Lower leg skin (tissue), 4 donors: Measurements from ENCODE around the gene ANGPTL7. TPM values are rescaled to one million over a fixed set of nuclear protein-coding genes. Genes with fewer than 3 reads are reported as not detected.

Experiments used
- DNase-seq, 2 donors: peaks; one replicate each; pipeline ENCODE4 v3.0.0-alpha.2; 2019; ENCODE audit warnings: low spot score in 2 of 2
- H3K4me3 ChIP-seq: fragments of 200-600 bp; sonication (generic); 2 replicates; pipeline ENCODE4 v1.5.1; 2017; ENCODE audit warnings: mild to moderate bottlenecking, low read depth; ENCODE audit not compliant: poor library complexity, severe bottlenecking
- POLR2A ChIP-seq, 2 donors: fragments of 450-650 bp; IDR thresholded peaks; one replicate each; pipeline ENCODE4 v1.6.1; 2016 to 2017; ENCODE audit warnings: antibody characterized with exemption in 2 of 2, mild to moderate bottlenecking in 1 of 2, moderate library complexity in 1 of 2
- WGBS, 2 donors: methylation state at CpG; one replicate each; pipeline ENCODE4 v1.1.5; 2018; 5-methylcytosine and 5-hydroxymethylcytosine counted together
- intact Hi-C: fragments of 100-400 bp; cut with DNase I; formaldehyde crosslinking; loops from one replicate; pipeline ENCODE4 v1.15.0; 2023; ENCODE audit warnings: low total_unique reads
- total RNA-seq, 4 donors: library from RNA; depleted of rRNA; stranded (reverse); fragments of >200 nt; gene quantifications; one replicate each; pipeline ENCODE4 v1.1.0, GENCODE V29; 2016
- TF ChIP-seq, protein P1 (sequence below), 3 donors: fragments of 450-650 bp; IDR thresholded peaks; one replicate each; pipeline ENCODE4 v1.5.1; 2016; ENCODE audit warnings: antibody characterized with exemption in 3 of 3, mild to moderate bottlenecking in 3 of 3, moderate library complexity in 2 of 3

ANGPTL7 gene, protein sequence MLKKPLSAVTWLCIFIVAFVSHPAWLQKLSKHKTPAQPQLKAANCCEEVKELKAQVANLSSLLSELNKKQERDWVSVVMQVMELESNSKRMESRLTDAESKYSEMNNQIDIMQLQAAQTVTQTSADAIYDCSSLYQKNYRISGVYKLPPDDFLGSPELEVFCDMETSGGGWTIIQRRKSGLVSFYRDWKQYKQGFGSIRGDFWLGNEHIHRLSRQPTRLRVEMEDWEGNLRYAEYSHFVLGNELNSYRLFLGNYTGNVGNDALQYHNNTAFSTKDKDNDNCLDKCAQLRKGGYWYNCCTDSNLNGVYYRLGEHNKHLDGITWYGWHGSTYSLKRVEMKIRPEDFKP
- 10 to 100 TPM in 1 of 4 donors, 1 to 10 TPM in 3; 1.3 to 16.6 (median 2.9) TPM for total RNA-seq

DNA sequence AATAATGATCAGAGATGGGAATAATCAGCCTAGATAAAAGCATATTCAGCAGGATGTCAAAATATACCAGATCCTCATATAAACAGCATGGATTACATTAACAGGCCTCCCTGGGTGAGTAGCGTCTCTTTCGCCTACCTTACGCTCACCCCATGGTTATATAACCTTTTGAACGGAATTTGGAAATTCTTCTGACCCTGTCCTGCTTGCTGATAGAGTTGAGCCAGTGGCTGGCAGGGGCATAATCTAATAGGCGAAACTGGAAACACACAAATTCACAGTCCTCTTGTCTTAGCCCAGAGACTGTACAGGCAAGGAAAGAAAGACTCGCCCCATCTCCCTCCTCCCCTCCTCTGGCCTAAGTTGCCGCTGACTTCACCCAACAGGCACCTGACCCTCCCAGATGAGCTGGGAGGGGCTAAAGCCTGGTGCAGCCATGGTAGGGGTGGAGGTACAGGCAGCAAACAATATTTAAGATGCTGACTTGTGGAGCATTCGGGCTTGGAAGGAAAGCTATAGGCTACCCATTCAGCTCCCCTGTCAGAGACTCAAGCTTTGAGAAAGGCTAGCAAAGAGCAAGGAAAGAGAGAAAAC is at the start of gene ANGPTL7:
Gene ANGPTL7 (plus strand): TSS at position 498 of the 594 bp plus-strand sequence. CDS start 225 bp downstream, outside the sequence.
- H3K4me3 ChIP-seq = no peak within 1 kb of the TSS
- WGBS, 2 donors = 88 to 90% methylated on average over 8 of the region's 8 CpGs
- no peak for TF ChIP-seq POLR2A (IDR thresholded peaks at IDR 0.05)
- TF ChIP-seq, protein P1, sequence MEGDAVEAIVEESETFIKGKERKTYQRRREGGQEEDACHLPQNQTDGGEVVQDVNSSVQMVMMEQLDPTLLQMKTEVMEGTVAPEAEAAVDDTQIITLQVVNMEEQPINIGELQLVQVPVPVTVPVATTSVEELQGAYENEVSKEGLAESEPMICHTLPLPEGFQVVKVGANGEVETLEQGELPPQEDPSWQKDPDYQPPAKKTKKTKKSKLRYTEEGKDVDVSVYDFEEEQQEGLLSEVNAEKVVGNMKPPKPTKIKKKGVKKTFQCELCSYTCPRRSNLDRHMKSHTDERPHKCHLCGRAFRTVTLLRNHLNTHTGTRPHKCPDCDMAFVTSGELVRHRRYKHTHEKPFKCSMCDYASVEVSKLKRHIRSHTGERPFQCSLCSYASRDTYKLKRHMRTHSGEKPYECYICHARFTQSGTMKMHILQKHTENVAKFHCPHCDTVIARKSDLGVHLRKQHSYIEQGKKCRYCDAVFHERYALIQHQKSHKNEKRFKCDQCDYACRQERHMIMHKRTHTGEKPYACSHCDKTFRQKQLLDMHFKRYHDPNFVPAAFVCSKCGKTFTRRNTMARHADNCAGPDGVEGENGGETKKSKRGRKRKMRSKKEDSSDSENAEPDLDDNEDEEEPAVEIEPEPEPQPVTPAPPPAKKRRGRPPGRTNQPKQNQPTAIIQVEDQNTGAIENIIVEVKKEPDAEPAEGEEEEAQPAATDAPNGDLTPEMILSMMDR (IDR thresholded peaks at IDR 0.05) = no peak
- no peak for DNase-seq
- intact Hi-C loops = no loop called here

DNA sequence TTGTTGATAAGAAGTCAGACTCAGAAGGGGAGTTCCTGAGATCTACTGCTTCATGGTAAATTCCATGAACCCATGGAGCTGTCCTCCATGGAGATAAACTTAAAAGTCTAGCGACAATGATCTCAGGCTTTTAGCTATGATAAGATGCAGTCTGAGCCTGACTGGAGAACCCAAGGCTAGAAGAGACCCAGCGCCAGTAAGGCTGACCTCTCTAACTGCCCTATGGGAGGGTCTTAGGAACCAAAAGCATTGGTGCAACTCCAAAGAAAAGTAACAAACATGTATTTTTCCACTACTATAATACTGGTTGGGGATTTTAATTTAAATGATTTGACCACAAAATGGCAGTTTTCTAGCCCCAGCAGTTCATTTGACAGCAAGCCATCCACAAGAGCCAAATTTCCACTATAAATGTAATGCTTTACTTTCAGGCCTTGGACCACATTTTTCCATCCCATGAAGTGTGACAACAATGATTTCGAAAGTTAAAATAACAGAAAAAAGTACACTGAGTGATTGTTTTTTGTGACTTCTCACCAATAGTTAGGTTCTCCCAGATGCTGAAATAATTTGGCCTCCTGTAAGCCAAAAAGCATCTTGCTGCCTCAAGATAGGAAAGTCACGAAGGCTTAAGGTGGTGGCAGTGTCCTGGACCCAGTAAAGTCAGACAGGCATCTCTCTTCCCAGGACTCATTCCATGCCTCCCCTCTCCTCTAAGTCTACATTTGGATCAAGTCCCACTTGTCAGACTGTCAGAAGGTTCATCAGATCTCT is 46.4 kb upstream of the ANGPTL7 start:
- no peak for TF ChIP-seq POLR2A (IDR thresholded peaks at IDR 0.05)
- TF ChIP-seq, protein P1 (IDR thresholded peaks at IDR 0.05) = no peak
- intact Hi-C loops = no loop called here
- no peak overlapping the region for H3K4me3 ChIP-seq
- 90 to 95% methylated on average over 4 of the region's 4 CpGs for WGBS, 2 donors
- peak in 1 of 2 donors; percentile 14 for DNase-seq

DNA sequence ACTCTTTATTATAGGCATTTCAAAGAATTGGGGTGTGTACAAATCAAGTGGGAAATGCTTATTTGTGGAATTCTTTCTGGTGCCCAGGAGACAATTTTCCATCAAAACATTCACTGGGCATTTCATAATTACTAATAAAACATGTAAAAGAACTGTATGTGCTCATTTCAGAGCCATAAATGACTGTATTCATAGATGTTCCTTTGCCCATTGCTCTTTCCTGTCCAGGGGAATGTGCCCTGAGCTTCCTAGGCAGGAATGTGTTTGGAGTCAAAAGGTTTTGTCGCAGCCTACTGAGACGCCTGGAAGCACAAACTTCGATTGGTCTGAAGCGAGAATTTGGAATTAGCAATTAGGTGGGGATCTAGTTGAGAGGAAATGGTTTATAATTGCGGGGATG is 45.8 kb upstream of the ANGPTL7 start:
- DNase-seq = no peak
- no peak overlapping the region for H3K4me3 ChIP-seq
- TF ChIP-seq, protein P1 (IDR thresholded peaks at IDR 0.05) = no peak
- TF ChIP-seq POLR2A (IDR thresholded peaks at IDR 0.05) = no peak
- WGBS, 2 donors = 82 to 89% methylated on average over 5 of the region's 5 CpGs
- intact Hi-C loops = no loop called here

DNA sequence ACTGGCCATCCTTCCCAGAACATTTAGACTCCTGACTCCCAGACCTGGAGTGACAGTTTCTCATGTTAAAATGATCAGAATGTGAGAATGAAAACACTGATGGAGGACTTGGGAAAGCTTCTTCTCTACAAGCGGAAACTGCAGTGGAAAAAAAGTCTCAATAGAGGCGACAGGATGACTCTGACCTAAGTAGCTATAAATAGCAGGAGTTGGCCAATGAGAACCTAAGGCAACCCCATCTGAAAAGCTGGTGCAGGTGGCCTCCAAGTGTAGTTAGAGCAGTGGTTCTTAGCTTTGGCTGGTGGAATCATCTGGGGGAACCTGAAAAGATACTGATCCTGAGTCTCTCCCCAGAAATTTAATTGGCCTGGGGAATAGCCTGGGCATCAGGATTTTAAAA is 45.2 kb upstream of the ANGPTL7 start:
- TF ChIP-seq POLR2A (IDR thresholded peaks at IDR 0.05) = no peak
- TF ChIP-seq, protein P1 (IDR thresholded peaks at IDR 0.05) = no peak
- 66 to 76% methylated on average over 2 of the region's 2 CpGs for WGBS, 2 donors
- no peak overlapping the region for H3K4me3 ChIP-seq
- no peak for DNase-seq
- intact Hi-C loops = no loop called here

DNA sequence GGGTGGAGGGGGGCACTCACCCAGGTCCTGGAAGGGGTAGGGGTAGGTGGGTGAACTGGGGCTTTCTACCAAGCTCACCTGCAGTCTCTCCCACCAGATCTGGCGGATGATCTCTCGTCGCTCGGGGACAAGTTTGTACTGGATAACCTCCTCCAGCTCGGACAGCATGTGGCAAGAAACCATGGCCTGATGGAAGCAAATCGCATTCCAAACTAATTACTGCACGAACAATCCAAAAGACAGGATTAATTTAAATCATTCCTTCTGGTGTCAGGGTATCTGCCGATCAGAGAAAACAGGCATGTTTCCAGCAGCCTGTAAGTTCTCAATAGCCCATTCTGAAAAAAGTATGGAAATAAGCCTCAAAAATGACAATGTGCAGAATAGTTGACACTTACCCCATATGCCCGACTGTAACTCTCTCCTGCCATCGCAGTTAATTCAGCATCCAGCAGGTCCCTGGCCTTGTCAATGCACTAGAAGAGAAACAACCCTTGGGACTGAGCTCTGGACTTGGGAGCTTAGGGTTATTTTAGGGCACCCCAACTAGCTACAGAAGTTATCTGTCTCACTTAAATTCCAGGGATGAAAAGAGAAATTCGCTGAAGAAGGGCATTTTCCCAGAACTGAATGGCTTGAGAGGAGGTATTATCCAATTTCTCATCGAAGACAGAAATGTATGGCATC is 44.4 kb upstream of the ANGPTL7 start:
- H3K4me3 ChIP-seq = no peak overlapping the region
- no peak for TF ChIP-seq POLR2A (IDR thresholded peaks at IDR 0.05)
- TF ChIP-seq, protein P1 (IDR thresholded peaks at IDR 0.05) = no peak
- WGBS, 2 donors = 60 to 63% methylated on average over 12 of the region's 12 CpGs
- intact Hi-C loops = no loop called here
- peak in 1 of 2 donors; percentile 74 for DNase-seq
